Heart left ventricle (tissue), 16 donors: Measurements from ENCODE around the gene ARNT2. TPM values are rescaled to one million over a fixed set of nuclear protein-coding genes. Genes with fewer than 3 reads are reported as not detected.
A peak's percentile ranks its signal among the peaks of the same experiment; 100 is the strongest.

Experiments used
- ATAC-seq, 4 donors: fragments of 200-7000 bp; cut with Tn5 transposase; one replicate each; pipeline ENCODE4 v1.9.1; 2020 to 2022; ENCODE audit warnings: moderate library complexity in 4 of 4, mild to moderate bottlenecking in 3 of 4, moderate number of reproducible peaks in 1 of 4
- DNase-seq, 5 donors: peaks; one replicate each; pipeline ENCODE4 v3.0.0-alpha.2; 2020
- H3K27ac ChIP-seq, 12 donors: fragments of 200-600 bp; sonication (generic) in 4 of 12; one replicate each; pipeline versions ENCODE4 v1.5.0 to v1.8.0; 2016 to 2022; ENCODE audit warnings: mild to moderate bottlenecking in 2 of 12
- H3K27me3 ChIP-seq, 9 donors: fragments of 200-600 bp; sonication (generic) in 2 of 9; one replicate each; pipeline versions ENCODE4 v1.5.1 to v1.8.0; 2016 to 2022; ENCODE audit warnings: mild to moderate bottlenecking in 3 of 9
- H3K36me3 ChIP-seq, 9 donors: fragments of 200-600 bp; sonication (generic) in 2 of 9; one replicate each; pipeline versions ENCODE4 v1.5.0 to v1.8.0; 2018 to 2022; ENCODE audit warnings: mild to moderate bottlenecking in 2 of 9
- H3K4me1 ChIP-seq, 12 donors: fragments of 200-600 bp; sonication (generic) in 4 of 12; one replicate each; pipeline versions ENCODE4 v1.5.0 to v1.8.0; 2016 to 2022; ENCODE audit warnings: mild to moderate bottlenecking in 3 of 12
- H3K4me3 ChIP-seq, 12 donors: fragments of 200-600 bp; sonication (generic) in 4 of 12; one replicate each; pipeline versions ENCODE4 v1.5.0 to v1.8.0; 2017 to 2022; ENCODE audit warnings: mild to moderate bottlenecking in 9 of 12, moderate library complexity in 4 of 12
- H3K9me3 ChIP-seq, 12 donors: fragments of 200-600 bp; sonication (generic) in 4 of 12; one replicate each; pipeline versions ENCODE4 v1.5.0 to v1.8.0; 2016 to 2022; ENCODE audit warnings: mild to moderate bottlenecking in 1 of 12
- POLR2A ChIP-seq, 2 donors: fragments of 450-650 bp; IDR thresholded peaks; one replicate each; pipeline ENCODE4 v1.6.1; 2017; ENCODE audit warnings: antibody characterized with exemption in 2 of 2, mild to moderate bottlenecking in 2 of 2, moderate library complexity in 2 of 2
- WGBS, 4 donors: extraction: QIAGEN DNeasy Blood & Tissue Kit in 2 of 4; methylation state at CpG; one replicate each; pipeline versions ENCODE4 v1.1.5 to v1.1.7; 2013 to 2018; 5-methylcytosine and 5-hydroxymethylcytosine counted together
- intact Hi-C, 10 donors: fragments of 100-400 bp; cut with DNase I; formaldehyde crosslinking; loops; one replicate each; pipeline versions ENCODE4 v1.11.1 to v1.14.2; 2022
- polyA plus RNA-seq, 2 donors: library from polyadenylated mRNA; stranded (reverse); fragments of 200-250 nt; gene quantifications; one replicate each; pipeline ENCODE4 v1.2.3, GENCODE V29; 2013
- total RNA-seq, 9 donors: library from RNA; depleted of rRNA in 2 of 9; stranded (reverse); fragments of >200 nt in 2 of 9; fragmentation: NEBNext Ultra II Directional in 3 of 9; extraction: Animal tissue kit (Norgen Biotek cat#: 25700) in 3 of 9; gene quantifications; one replicate each; pipeline versions ENCODE4 v1.1.0 to v1.2.4, GENCODE V29; 2016 to 2023
- TF ChIP-seq, protein P1 (sequence below), 12 donors: fragments of 200-600 bp; sonication (generic) in 4 of 12; IDR thresholded peaks; one replicate each; pipeline versions ENCODE4 v1.5.0 to v1.8.0; 2018 to 2022; ENCODE audit warnings: antibody characterized with exemption in 12 of 12, mild to moderate bottlenecking in 5 of 12
- donor health status: ischemic (EF 13 %, LVEDD 7.1; RV severe dilation, severe dysfunction).
- donor health status: healthy with polysubstance abuse.
- donor health status: DM: no; HTN: yes; CAD: no.
- donor health status: DM: no; HTN: no; CAD: no.
- donor health status: ischemic (EF 25% LVEDD 6.9; RV normal size, moderate dysfunction).
- donor health status: ischemic (EF 25% LVEDD 5.7; RV mildly dilated, moderate dysfunction).
- donor health status: healthy.
- donor health status: DM: yes; HTN: yes; CAD: no.
- donor health status: ischemic (EF 35%, LVEDD 5.7; RV mildly dilated, moderate dysfunction).
- donor health status: nonischemic (EF 11% LVEDD 7.7; RV severe dilation, severe dysfunction).
- donor health status: DM: yes; HTN: yes; CAD: no.
- donor health status: PGD.
- donor health status: ischemic (EF 29% LVEDD 5.4; RV normal size, mild dysfunction).
- donor health status: nonischemic (EF 23%, LVEDD 6.1; RV moderate dilation, normal function).

The ARNT2 gene
- total and polyA plus RNA-seq, 11 donors, result 1.2 to 10.0 (median 3.9) TPM

DNA sequence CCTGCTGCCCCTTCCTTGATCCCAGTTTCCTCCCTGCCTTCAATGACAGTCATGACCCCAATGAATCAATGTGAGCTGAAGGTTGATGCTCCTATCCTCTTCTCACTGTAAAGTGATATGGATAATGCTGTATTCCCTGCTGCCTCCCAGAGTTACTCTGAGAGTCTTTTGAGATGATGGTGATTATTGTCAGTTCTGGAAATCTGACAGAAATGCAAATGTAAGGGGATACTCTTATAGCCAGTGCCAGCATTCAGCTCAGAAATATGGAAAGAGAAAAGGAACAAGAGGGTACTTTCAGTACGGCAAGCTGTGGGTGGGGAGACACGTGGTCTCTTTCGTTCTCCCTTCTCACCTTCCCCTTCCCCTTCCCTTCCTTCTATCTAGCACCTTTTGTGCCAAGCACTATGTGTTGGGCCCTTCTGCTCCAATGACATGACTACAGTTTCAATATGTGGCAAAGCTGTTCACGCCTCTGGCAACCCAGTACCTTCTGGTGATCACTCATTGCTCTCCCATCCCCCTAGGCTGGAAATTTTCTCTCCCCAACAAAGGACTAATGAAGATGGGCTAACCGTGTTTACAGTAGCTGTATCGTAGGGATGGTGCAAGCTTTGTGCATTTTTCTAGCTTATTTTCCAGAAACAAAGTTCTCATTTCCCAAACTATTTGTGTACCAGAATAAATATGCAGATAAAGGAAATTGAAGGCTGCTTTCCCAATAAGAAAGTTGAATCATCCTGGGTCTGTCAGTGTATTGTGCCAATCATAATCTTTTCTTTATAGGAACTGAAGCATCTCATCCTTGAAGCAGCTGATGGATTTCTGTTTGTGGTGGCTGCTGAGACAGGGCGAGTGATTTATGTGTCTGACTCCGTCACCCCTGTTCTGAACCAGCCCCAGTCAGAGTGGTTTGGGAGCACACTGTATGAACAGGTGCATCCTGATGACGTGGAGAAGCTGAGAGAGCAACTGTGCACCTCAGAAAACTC is 70.3 kb downstream of the ARNT2 start:
- Histone ChIP-seq H3K4me1 (peaks cover 0 to 25% (median under 1%) of the 10 kb centered on the region in 12 donors), H3K9me3 (peaks cover 0 to 18% (median 0%) of the 10 kb centered on the region in 12 donors), H3K27ac (no peak overlapping the region), H3K4me3 (no peak overlapping the region), H3K27me3 (peaks cover 0 to 7% (median 0%) of the 10 kb centered on the region in 9 donors), H3K36me3 (peaks cover 0 to 7% (median 0%) of the 10 kb centered on the region in 9 donors)
- intact Hi-C loops, result loop anchor here in 1 of 10 donors (10.0 kb wide), 1 partner anchor 50 kb away; no protein-coding TSS in a partner anchor
- no peak for ATAC-seq
- 75 to 79% (median 76%) methylated on average over 9 of the region's 9 CpGs for WGBS, 4 donors
- DNase-seq, result no peak
- TF ChIP-seq POLR2A (IDR thresholded peaks at IDR 0.05), result no peak
- TF ChIP-seq, protein P1, sequence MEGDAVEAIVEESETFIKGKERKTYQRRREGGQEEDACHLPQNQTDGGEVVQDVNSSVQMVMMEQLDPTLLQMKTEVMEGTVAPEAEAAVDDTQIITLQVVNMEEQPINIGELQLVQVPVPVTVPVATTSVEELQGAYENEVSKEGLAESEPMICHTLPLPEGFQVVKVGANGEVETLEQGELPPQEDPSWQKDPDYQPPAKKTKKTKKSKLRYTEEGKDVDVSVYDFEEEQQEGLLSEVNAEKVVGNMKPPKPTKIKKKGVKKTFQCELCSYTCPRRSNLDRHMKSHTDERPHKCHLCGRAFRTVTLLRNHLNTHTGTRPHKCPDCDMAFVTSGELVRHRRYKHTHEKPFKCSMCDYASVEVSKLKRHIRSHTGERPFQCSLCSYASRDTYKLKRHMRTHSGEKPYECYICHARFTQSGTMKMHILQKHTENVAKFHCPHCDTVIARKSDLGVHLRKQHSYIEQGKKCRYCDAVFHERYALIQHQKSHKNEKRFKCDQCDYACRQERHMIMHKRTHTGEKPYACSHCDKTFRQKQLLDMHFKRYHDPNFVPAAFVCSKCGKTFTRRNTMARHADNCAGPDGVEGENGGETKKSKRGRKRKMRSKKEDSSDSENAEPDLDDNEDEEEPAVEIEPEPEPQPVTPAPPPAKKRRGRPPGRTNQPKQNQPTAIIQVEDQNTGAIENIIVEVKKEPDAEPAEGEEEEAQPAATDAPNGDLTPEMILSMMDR (IDR thresholded peaks at IDR 0.05), result no peak

DNA sequence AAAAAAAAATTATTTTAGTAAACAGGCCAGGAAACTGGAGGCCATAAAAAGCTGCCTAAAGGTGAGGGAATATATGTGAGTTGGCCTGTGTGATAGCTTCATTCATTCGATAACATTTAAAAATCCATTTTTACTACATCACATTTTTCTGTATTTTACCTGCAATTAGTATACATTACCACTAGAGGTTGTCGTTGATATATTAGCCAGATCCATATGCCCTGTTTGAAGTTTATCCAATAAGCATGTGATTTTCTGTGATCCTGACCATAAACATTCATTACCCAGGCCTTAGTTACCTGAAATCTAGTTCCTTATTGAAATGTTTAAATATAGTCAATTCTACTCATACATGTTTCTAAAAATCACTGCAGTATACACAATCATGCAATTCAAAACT is 71.4 kb downstream of the ARNT2 start:
- intact Hi-C loops, result loop anchor here in 1 of 10 donors (10.0 kb wide), 1 partner anchor 49 kb away; no protein-coding TSS in a partner anchor
- TF ChIP-seq, protein P1 (IDR thresholded peaks at IDR 0.05), result peak in 2 of 12 donors; percentile 16 to 19
- no peak for TF ChIP-seq POLR2A (IDR thresholded peaks at IDR 0.05)
- Histone ChIP-seq H3K27me3 (peaks cover 0 to 7% (median 0%) of the 10 kb centered on the region in 9 donors), H3K36me3 (peaks cover 0 to 2% (median 0%) of the 10 kb centered on the region in 9 donors), H3K9me3 (peaks cover 0 to 18% (median 0%) of the 10 kb centered on the region in 12 donors), H3K4me3 (no peak overlapping the region), H3K4me1 (peaks cover 0 to 34% (median 11%) of the 10 kb centered on the region in 12 donors), H3K27ac (no peak overlapping the region)
- ATAC-seq, result no peak
- no peak for DNase-seq
- 92 to 97% (median 95%) methylated on average over 2 of the region's 2 CpGs for WGBS, 4 donors

DNA sequence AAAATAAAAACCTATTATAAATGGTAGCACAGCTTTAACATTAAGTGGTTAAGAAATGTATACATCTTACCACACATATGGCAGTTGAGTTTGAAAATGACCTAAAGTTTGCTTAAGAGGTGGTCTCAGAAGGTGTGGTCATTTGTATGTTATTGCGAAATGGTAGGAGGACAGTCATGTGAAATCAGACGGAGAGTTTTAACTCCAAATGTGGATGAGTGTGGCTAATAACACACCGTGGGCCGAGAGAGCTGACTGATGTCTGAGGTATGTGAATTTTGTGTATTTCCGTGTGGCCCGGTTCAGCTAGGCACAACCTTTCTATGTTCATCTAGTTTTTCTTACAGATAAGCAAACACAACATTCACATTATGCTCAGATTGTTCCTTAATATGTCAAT is 71.9 kb downstream of the ARNT2 start:
- H3K27me3 ChIP-seq, result peaks cover 0 to 7% (median 0%) of the 10 kb centered on the region in 9 donors
- 95 to 97% (median 96%) methylated on average over 6 of the region's 6 CpGs for WGBS, 4 donors
- intact Hi-C loops, result loop anchor here in 1 of 10 donors (10.0 kb wide), 1 partner anchor 49 kb away; no protein-coding TSS in a partner anchor
- ATAC-seq (no peak), DNase-seq (no peak)
- H3K27ac ChIP-seq, result no peak overlapping the region
- H3K9me3 ChIP-seq, result peaks cover 0 to 18% (median 0%) of the 10 kb centered on the region in 12 donors
- no peaks in the 10 kb centered on the region for H3K36me3 ChIP-seq
- H3K4me3 ChIP-seq, result no peak overlapping the region
- H3K4me1 ChIP-seq, result peaks cover 0 to 38% (median 13%) of the 10 kb centered on the region in 12 donors
- no peak for TF ChIP-seq POLR2A (IDR thresholded peaks at IDR 0.05)
- TF ChIP-seq, protein P1 (IDR thresholded peaks at IDR 0.05), result no peak

DNA sequence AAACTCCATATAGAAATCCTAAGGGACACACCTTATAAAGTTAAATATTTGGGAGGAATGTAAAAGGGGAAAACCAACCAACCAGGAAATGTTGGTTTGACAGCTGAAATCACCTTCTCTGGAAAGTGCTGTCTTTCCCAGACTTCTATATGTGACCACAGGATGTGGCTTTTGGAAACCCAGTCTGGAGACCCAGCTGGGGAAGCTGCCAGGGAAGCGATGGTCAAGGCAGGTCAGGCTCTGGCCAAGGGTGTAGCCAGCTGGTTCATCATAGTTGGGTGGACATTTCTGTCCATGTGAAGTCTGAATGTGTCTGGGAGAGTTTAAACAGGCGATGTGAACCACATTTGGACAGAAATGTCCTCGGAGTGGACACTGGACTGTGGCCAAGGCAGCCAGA is 73.9 kb downstream of the ARNT2 start:
- no peak for ATAC-seq
- H3K4me3 ChIP-seq, result no peak overlapping the region
- DNase-seq, result no peak
- H3K4me1 ChIP-seq, result peaks cover 0 to 32% (median 19%) of the 10 kb centered on the region in 12 donors
- whole genome bisulfite sequencing, 4 donors, result 83 to 88% (median 87%) methylated on average over 3 of the region's 3 CpGs
- peaks cover 0 to 18% (median 0%) of the 10 kb centered on the region in 12 donors for H3K9me3 ChIP-seq
- intact Hi-C loops, result loop anchor here in 1 of 10 donors (10.0 kb wide), 1 partner anchor 47 kb away; no protein-coding TSS in a partner anchor
- H3K27me3 ChIP-seq, result peaks cover 0 to 3% (median 0%) of the 10 kb centered on the region in 9 donors
- TF ChIP-seq, protein P1 (IDR thresholded peaks at IDR 0.05), result no peak
- no peak for TF ChIP-seq POLR2A (IDR thresholded peaks at IDR 0.05)
- H3K27ac ChIP-seq, result no peak overlapping the region
- no peaks in the 10 kb centered on the region for H3K36me3 ChIP-seq
